ENCODE measurements around the gene LCN9.
A peak's percentile ranks its signal among the peaks of the same experiment; 100 is the strongest.

Gene LCN9

GRCh38 chr9:135701959-135702721 is 39.0 kb downstream of the LCN9 start, which contains the start of gene KCNT1:
Gene KCNT1, plus strand, starts transcription at chr9:135702185. Its CDS starts 74 bp downstream, at chr9:135702259.
- peak; percentile 99 for DNase-seq (ENCODE audit: insufficient read length, low spot score)
- TF ChIP-seq PAX5 (IDR thresholded peaks at IDR 0.05; ENCODE audit: insufficient read depth, low read length, severe bottlenecking): no peak
- no peak for TF ChIP-seq POU2F2 (IDR thresholded peaks at IDR 0.05; ENCODE audit: low read depth, low read length)
- no peak for TF ChIP-seq TAF1 (IDR thresholded peaks at IDR 0.05; ENCODE audit: low read depth, low read length)
- TF ChIP-seq SPI1 (IDR thresholded peaks at IDR 0.05; ENCODE audit: low read depth, low read length): no peak
- no peak for TF ChIP-seq POLR2AphosphoS5 (IDR thresholded peaks at IDR 0.05; ENCODE audit: low read depth, low read length)
- TF ChIP-seq POLR2A (IDR thresholded peaks at IDR 0.05; ENCODE audit: low read depth, low read length): no peak
- no peak for FAIRE-seq

GRCh38 chr9:135703726-135704125 is 40.6 kb downstream of the LCN9 start:
- FAIRE-seq: no peak
- no peak for TF ChIP-seq PAX5 (IDR thresholded peaks at IDR 0.05; ENCODE audit: insufficient read depth, low read length, severe bottlenecking)
- TF ChIP-seq TAF1 (IDR thresholded peaks at IDR 0.05; ENCODE audit: low read depth, low read length): no peak
- DNase-seq (ENCODE audit: insufficient read length, low spot score): no peak

- DNase-seq (ENCODE audit: insufficient read length, low spot score) (no peak), FAIRE-seq (no peak)
- TF ChIP-seq POU2F2 (IDR thresholded peaks at IDR 0.05; ENCODE audit: low read depth, low read length) (no peak), POLR2AphosphoS5 (IDR thresholded peaks at IDR 0.05; ENCODE audit: low read depth, low read length) (no peak), TAF1 (IDR thresholded peaks at IDR 0.05; ENCODE audit: low read depth, low read length) (no peak), PAX5 (IDR thresholded peaks at IDR 0.05; ENCODE audit: insufficient read depth, low read length, severe bottlenecking) (no peak)
These were observed 41.4 kb downstream of the LCN9 start for GRCh38 chr9:135704483-135704882.

DNA sequence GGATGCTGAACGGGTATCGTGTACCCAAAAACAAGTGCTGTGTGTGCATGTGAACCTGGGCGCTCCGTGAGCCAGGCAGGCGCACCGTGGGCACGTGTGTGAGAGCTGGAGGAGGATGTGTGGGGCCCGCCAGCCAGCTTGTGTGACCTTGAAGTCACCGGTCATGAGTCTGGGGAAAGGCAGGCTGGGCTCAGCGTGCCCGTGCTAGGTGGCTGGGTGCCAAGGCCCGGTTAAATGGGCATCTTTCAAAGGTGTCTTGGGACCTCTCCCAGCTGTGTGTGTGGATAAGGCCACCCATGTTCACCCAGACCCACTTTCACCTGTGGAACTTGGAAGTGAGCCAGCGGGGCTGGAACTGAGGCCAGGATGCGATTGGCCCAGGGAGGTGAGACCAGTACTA is 42.3 kb downstream of the LCN9 start:
- no peak for FAIRE-seq
- DNase-seq (ENCODE audit: insufficient read length, low spot score): no peak
- TF ChIP-seq POLR2A (IDR thresholded peaks at IDR 0.05; ENCODE audit: low read depth, low read length): no peak
- TF ChIP-seq PAX5 (IDR thresholded peaks at IDR 0.05; ENCODE audit: insufficient read depth, low read length, severe bottlenecking): no peak
- TF ChIP-seq POLR2AphosphoS5 (IDR thresholded peaks at IDR 0.05; ENCODE audit: low read depth, low read length): no peak
- no peak for TF ChIP-seq TAF1 (IDR thresholded peaks at IDR 0.05; ENCODE audit: low read depth, low read length)
- TF ChIP-seq SPI1 (IDR thresholded peaks at IDR 0.05; ENCODE audit: low read depth, low read length): no peak
- no peak for TF ChIP-seq POU2F2 (IDR thresholded peaks at IDR 0.05; ENCODE audit: low read depth, low read length)

DNA sequence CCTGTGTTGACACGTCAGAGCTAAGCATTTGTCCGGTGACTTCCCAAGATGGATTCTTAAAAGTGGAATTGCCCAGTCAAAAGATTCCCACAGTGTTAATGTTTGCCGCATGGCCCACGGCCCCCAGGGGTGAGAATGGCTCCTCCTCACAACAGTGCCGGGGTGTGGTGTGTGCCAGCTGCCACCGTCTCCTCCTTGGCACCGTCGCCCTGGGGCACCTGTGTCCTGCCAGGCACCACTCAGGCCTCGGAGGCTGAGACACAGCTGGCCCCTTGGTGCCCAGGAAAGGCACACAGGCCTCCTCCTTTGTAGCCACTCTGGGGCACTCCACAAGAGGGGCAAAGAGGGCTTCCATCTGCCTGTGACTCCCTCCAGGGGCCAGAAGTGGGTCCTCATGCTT is 43.2 kb downstream of the LCN9 start:
- FAIRE-seq: no peak
- no peak for DNase-seq (ENCODE audit: insufficient read length, low spot score)
- TF ChIP-seq TAF1 (IDR thresholded peaks at IDR 0.05; ENCODE audit: low read depth, low read length) (no peak), PAX5 (IDR thresholded peaks at IDR 0.05; ENCODE audit: insufficient read depth, low read length, severe bottlenecking) (no peak), POLR2A (IDR thresholded peaks at IDR 0.05; ENCODE audit: low read depth, low read length) (no peak), POU2F2 (IDR thresholded peaks at IDR 0.05; ENCODE audit: low read depth, low read length) (no peak), POLR2AphosphoS5 (IDR thresholded peaks at IDR 0.05; ENCODE audit: low read depth, low read length) (no peak), SPI1 (IDR thresholded peaks at IDR 0.05; ENCODE audit: low read depth, low read length) (no peak)

GRCh38 chr9:135707252-135708138 is 44.4 kb downstream of the LCN9 start:
- no peak for FAIRE-seq
- no peak for TF ChIP-seq POU2F2 (IDR thresholded peaks at IDR 0.05; ENCODE audit: low read depth, low read length)
- TF ChIP-seq PAX5 (IDR thresholded peaks at IDR 0.05; ENCODE audit: insufficient read depth, low read length, severe bottlenecking): no peak
- TF ChIP-seq POLR2A (IDR thresholded peaks at IDR 0.05; ENCODE audit: low read depth, low read length): no peak
- no peak for TF ChIP-seq TAF1 (IDR thresholded peaks at IDR 0.05; ENCODE audit: low read depth, low read length)
- no peak for TF ChIP-seq POLR2AphosphoS5 (IDR thresholded peaks at IDR 0.05; ENCODE audit: low read depth, low read length)
- no peak for TF ChIP-seq SPI1 (IDR thresholded peaks at IDR 0.05; ENCODE audit: low read depth, low read length)

GRCh38 chr9:135708164-135708563 is 45.1 kb downstream of the LCN9 start:
- FAIRE-seq (no peak), DNase-seq (ENCODE audit: insufficient read length, low spot score) (no peak)
- TF ChIP-seq POLR2A (IDR thresholded peaks at IDR 0.05; ENCODE audit: low read depth, low read length) (no peak), TAF1 (IDR thresholded peaks at IDR 0.05; ENCODE audit: low read depth, low read length) (no peak)

More at GRCh38 chr9:135707252-135708138, 44.4 kb downstream of the LCN9 start:
- no peak for DNase-seq (ENCODE audit: insufficient read length, low spot score)

DNA sequence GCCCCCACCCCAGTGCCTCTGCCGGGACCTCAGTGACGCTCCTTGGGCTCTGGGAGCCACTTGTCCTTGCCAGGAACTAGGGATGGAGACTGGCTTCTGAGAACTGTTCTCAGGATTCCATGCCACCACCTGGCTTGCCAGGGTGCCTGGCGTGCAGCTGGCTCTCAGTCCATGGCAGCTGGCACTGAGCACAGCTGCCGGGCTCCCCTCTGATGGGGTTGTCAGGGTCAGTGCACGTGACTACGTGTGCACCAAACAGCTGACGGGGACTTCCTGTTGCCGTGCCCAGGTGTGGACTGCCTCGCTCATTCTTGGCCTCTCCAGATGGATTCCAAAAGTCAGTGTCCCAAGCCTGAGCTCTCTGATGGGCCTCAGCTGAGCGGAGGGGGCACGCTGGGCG is 48.3 kb downstream of the LCN9 start:
- FAIRE-seq (no peak), DNase-seq (ENCODE audit: insufficient read length, low spot score) (no peak)
- no peak for TF ChIP-seq TAF1 (IDR thresholded peaks at IDR 0.05; ENCODE audit: low read depth, low read length)
- no peak for TF ChIP-seq SPI1 (IDR thresholded peaks at IDR 0.05; ENCODE audit: low read depth, low read length)
- TF ChIP-seq POLR2AphosphoS5 (IDR thresholded peaks at IDR 0.05; ENCODE audit: low read depth, low read length): no peak
- TF ChIP-seq POU2F2 (IDR thresholded peaks at IDR 0.05; ENCODE audit: low read depth, low read length): no peak
- no peak for TF ChIP-seq POLR2A (IDR thresholded peaks at IDR 0.05; ENCODE audit: low read depth, low read length)
- no peak for TF ChIP-seq PAX5 (IDR thresholded peaks at IDR 0.05; ENCODE audit: insufficient read depth, low read length, severe bottlenecking)

DNA sequence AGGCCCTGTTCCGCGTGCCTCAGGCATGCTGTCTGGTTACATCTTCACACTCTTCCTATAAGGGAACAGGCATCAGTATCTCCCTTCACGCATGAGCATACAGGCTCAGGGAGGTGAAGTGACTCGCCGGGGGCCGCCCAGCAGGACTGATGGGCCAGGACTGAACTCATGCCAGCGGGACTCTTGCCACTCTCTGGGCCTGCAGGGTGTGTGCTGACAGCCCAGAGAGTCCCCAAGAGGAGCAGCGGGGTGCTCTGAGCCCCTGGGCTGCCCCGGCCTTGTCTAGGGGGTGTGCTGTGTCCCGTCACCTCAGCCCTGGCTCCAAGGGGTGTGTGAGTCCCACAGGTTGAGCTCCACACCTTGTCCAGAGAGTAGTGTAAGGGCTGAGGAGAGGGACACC is 48.8 kb downstream of the LCN9 start:
- DNase-seq (ENCODE audit: insufficient read length, low spot score) (no peak), FAIRE-seq (no peak)
- TF ChIP-seq POLR2A (IDR thresholded peaks at IDR 0.05; ENCODE audit: low read depth, low read length): no peak
- no peak for TF ChIP-seq POLR2AphosphoS5 (IDR thresholded peaks at IDR 0.05; ENCODE audit: low read depth, low read length)
- TF ChIP-seq SPI1 (IDR thresholded peaks at IDR 0.05; ENCODE audit: low read depth, low read length): no peak
